Measurements from ENCODE around the gene CAPN3. TPM values are rescaled to one million over a fixed set of nuclear protein-coding genes. Genes with fewer than 3 reads are reported as not detected.
"Not testable (repeated sequence)": the region's sequence is repeated elsewhere in the genome, so short reads cannot be mapped to it uniquely, and the experiment has no call there.

Gene CAPN3
- total RNA-seq: 12.2 to 13.7 TPM (median 12.8 TPM) in 3 replicates

DNA sequence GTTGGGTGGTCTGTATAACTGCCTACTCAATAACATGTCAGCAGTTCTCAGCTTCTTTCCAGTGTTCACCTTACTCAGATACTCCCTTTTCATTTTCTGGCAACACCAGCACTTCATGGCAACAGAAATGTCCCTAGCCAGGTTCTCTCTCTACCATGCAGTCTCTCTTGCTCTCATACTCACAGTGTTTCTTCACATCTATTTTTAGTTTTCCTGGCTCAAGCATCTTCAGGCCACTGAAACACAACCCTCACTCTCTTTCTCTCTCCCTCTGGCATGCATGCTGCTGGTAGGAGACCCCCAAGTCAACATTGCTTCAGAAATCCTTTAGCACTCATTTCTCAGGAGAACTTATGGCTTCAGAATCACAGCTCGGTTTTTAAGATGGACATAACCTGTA is at the start of gene CAPN3:
Gene CAPN3 (plus strand): TSS at position 253 of the 400 bp plus-strand sequence. CDS start 305 bp downstream, outside the sequence.
- Mint-ChIP-seq H3K4me3 (no peak within 1 kb of the TSS), H3K9me3 (no peaks in the 10 kb centered on the region), H3K4me1 (no peaks in the 10 kb centered on the region), H3K27me3 (ENCODE audit: low read depth) (no peaks in the 10 kb centered on the region), H3K27ac (no peak within 1 kb of the TSS), H3K36me3 (peaks cover 4% of the 10 kb centered on the region)
- TF ChIP-seq, protein P1, sequence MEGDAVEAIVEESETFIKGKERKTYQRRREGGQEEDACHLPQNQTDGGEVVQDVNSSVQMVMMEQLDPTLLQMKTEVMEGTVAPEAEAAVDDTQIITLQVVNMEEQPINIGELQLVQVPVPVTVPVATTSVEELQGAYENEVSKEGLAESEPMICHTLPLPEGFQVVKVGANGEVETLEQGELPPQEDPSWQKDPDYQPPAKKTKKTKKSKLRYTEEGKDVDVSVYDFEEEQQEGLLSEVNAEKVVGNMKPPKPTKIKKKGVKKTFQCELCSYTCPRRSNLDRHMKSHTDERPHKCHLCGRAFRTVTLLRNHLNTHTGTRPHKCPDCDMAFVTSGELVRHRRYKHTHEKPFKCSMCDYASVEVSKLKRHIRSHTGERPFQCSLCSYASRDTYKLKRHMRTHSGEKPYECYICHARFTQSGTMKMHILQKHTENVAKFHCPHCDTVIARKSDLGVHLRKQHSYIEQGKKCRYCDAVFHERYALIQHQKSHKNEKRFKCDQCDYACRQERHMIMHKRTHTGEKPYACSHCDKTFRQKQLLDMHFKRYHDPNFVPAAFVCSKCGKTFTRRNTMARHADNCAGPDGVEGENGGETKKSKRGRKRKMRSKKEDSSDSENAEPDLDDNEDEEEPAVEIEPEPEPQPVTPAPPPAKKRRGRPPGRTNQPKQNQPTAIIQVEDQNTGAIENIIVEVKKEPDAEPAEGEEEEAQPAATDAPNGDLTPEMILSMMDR (IDR thresholded peaks at IDR 0.05; ENCODE audit: unreplicated experiment): no peak
- no peak for DNase-seq (ENCODE audit: low spot score in 2 of 2, unreplicated experiment in 2 of 2)

DNA sequence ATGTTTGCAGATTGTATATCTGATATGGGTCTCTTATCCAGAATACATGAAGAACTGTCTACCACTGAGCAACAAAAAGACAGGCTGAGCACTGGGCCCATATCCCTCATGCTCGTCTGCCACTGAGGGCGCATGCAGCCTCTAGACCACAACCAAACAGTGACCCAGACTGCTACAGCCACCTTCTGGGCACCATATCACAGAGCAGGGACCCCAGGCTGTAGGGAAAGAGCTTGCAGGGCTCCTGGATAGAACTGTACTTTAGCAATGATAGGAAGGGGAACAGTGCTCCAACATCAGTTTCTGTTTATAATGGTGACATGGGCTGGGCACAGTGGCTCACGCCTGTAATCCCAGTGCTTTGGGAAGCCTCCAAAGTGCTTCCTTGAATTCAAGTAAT is 45.8 kb upstream of the CAPN3 start:
- Mint-ChIP-seq H3K36me3 (peaks cover 22% of the 10 kb centered on the region), H3K27ac (no peak overlapping the region), H3K4me1 (no peaks in the 10 kb centered on the region), H3K27me3 (ENCODE audit: low read depth) (no peaks in the 10 kb centered on the region), H3K9me3 (no peaks in the 10 kb centered on the region), H3K4me3 (no peak overlapping the region)
- no peak for DNase-seq (ENCODE audit: low spot score in 2 of 2, unreplicated experiment in 2 of 2)
- TF ChIP-seq, protein P1 (IDR thresholded peaks at IDR 0.05; ENCODE audit: unreplicated experiment): no peak

DNA sequence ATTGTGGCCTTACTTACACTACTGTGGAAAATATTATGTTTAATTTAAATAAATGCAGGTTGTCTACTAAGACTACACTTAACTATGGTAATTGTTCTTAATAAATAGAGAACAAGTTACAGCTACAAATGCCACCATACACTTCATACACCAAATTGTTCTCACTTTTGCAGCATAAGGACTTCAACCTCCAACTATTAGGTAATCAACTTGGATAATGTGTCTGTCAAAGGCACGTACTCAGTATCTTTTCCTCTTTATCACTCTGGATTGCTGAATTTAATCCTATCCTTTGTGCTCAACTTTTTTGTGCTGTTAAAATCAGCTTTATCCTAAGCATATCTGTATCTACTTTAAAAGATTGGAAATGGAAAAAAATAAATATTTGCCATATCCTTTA is 44.5 kb upstream of the CAPN3 start:
- H3K4me3 Mint-ChIP-seq: no peak overlapping the region

DNA sequence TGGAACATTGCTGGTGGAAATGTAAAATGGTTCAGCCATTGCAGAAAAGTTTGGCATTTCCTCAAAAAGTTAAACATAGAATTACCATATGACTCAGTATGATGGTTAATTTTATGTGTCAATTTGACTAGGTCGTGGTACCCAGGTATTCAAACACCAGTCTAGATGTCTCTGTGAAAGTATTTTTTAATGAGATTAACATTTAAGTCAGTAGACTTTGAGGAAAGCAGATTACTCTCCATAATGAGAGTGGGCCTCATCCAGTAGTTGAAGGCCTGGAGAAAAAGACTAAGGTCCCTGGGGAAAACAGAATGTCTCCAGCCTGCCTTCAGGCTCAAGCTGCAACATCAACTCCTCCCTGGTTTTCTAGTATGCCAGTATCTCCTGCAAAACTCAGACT is 43.8 kb upstream of the CAPN3 start:
- TF ChIP-seq, protein P1 (IDR thresholded peaks at IDR 0.05; ENCODE audit: unreplicated experiment): no peak
- Mint-ChIP-seq H3K4me1 (no peaks in the 10 kb centered on the region), H3K27me3 (ENCODE audit: low read depth) (no peaks in the 10 kb centered on the region), H3K36me3 (peaks cover 16% of the 10 kb centered on the region), H3K4me3 (no peak overlapping the region), H3K27ac (no peak overlapping the region), H3K9me3 (no peaks in the 10 kb centered on the region)
- DNase-seq (ENCODE audit: low spot score in 2 of 2, unreplicated experiment in 2 of 2): no peak

More for the DNA sequence above, 44.5 kb upstream of the CAPN3 start:
- Mint-ChIP-seq H3K27me3 (ENCODE audit: low read depth) (no peaks in the 10 kb centered on the region), H3K9me3 (no peaks in the 10 kb centered on the region), H3K27ac (no peak overlapping the region), H3K4me1 (no peaks in the 10 kb centered on the region), H3K36me3 (peaks cover 20% of the 10 kb centered on the region)
- no peak for DNase-seq (ENCODE audit: low spot score in 2 of 2, unreplicated experiment in 2 of 2)
- TF ChIP-seq, protein P1 (IDR thresholded peaks at IDR 0.05; ENCODE audit: unreplicated experiment): no peak

DNA sequence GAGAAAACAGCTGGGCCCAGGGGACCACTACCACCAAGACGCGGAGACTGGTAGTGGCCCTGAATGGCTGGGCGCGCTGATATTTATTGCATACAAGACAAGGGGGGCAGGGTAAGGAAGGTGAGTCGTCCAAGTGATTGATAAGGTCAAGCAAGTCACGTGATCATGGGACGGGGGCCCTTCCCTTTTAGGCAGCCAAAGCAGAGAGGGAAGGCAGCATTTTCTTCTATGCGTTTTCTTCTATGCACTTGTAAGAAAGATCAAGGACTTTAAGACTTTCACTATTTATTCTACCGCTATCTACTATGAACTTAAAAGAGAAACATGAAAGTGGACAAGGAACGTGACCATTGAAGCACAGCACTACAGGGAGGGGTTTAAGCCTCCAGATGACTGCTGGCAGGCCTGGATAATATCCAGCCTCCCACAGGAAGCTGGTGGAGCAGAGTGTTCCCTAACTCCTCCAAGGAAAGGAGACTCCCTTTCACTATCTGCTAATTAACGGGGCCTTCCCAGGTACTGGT is 43.0 kb upstream of the CAPN3 start:
- H3K27ac Mint-ChIP-seq, H3K4me3 Mint-ChIP-seq: not testable (repeated sequence)

DNA sequence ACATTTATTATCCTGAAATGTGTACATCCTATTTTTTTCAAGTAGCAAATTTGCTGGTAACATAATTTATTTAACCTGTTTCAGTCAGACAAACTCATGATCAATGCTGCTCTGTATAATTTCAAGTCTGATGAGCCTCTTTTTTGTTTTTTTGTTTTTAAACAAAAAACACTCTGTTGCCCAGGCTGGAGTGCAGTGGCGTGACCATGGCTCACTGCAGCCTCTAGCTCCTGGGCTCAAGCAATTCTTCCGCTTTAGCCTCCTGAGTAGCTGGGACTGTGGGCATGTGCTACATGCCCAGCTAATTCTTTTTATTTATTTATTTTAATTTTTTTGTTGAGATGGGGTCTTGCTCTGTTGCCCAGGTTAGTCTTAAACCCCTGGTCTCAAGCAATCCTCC is 40.1 kb upstream of the CAPN3 start:
- H3K36me3 Mint-ChIP-seq: peaks cover 24% of the 10 kb centered on the region
- H3K4me1 Mint-ChIP-seq: no peaks in the 10 kb centered on the region
- H3K27me3 Mint-ChIP-seq (ENCODE audit: low read depth): no peaks in the 10 kb centered on the region
- no peak overlapping the region for H3K4me3 Mint-ChIP-seq
- H3K27ac Mint-ChIP-seq: no peak overlapping the region
- no peak for DNase-seq (ENCODE audit: low spot score in 2 of 2, unreplicated experiment in 2 of 2)
- no peaks in the 10 kb centered on the region for H3K9me3 Mint-ChIP-seq
- TF ChIP-seq, protein P1 (IDR thresholded peaks at IDR 0.05; ENCODE audit: unreplicated experiment): no peak

More for the DNA sequence above, 43.0 kb upstream of the CAPN3 start:
- not testable (repeated sequence) for H3K9me3 Mint-ChIP-seq; H3K4me1 Mint-ChIP-seq; H3K27me3 Mint-ChIP-seq (ENCODE audit: low read depth); DNase-seq (ENCODE audit: low spot score in 2 of 2, unreplicated experiment in 2 of 2)
- peaks cover 13% of the 10 kb centered on the region for H3K36me3 Mint-ChIP-seq

All from mesothelial cell of epicardium (in vitro differentiated cells).